H9 (cell line): ENCODE results near the gene CFAP46. TPM values are rescaled to one million over a fixed set of nuclear protein-coding genes. Genes with fewer than 3 reads are reported as not detected.

Experiments
- DNase-seq: peaks from one replicate; pipeline ENCODE4 v3.0.0-alpha.2; 2017
- H2AFZ ChIP-seq: one replicate; pipeline ENCODE4 v1.6.1; 2013; ENCODE audit warnings: mild to moderate bottlenecking, low read length, control low read depth, moderate library complexity
- H2AK5ac ChIP-seq: 2 replicates; pipeline ENCODE4 v1.6.1; 2013; ENCODE audit warnings: low read length, control low read depth, mixed read lengths; ENCODE audit not compliant: insufficient read length
- H2BK120ac ChIP-seq: one replicate; pipeline ENCODE4 v1.6.1; 2013; ENCODE audit warnings: low read depth, mild to moderate bottlenecking, low read length, control low read depth, inconsistent platforms; ENCODE audit not compliant: poor library complexity, severe bottlenecking
- H2BK12ac ChIP-seq: 2 replicates; pipeline ENCODE4 v1.6.1; 2013; ENCODE audit warnings: low read length, control low read depth, mixed read lengths, low read depth; ENCODE audit not compliant: insufficient read length
- H2BK15ac ChIP-seq: 2 replicates; pipeline ENCODE4 v1.6.1; 2013; ENCODE audit warnings: low read depth, low read length, control low read depth
- H2BK20ac ChIP-seq: one replicate; pipeline ENCODE4 v1.6.1; 2013; ENCODE audit warnings: low read depth, mild to moderate bottlenecking, low read length, control low read depth, inconsistent platforms; ENCODE audit not compliant: poor library complexity, severe bottlenecking
- H2BK5ac ChIP-seq: 2 replicates; pipeline ENCODE4 v1.6.1; 2013; ENCODE audit warnings: low read length, control low read depth, mixed read lengths; ENCODE audit not compliant: insufficient read length
- H3K14ac ChIP-seq: 2 replicates; pipeline ENCODE4 v1.6.1; 2013; ENCODE audit warnings: low read length, control low read depth; ENCODE audit not compliant: insufficient read depth
- H3K18ac ChIP-seq: 2 replicates; pipeline ENCODE4 v1.6.1; 2013; ENCODE audit warnings: low read depth, mild to moderate bottlenecking, mixed read lengths, low read length, control low read depth; ENCODE audit not compliant: insufficient read length
- H3K23ac ChIP-seq: 2 replicates; pipeline ENCODE4 v1.6.1; 2013; ENCODE audit warnings: low read length, control low read depth, mixed read lengths, low read depth; ENCODE audit not compliant: insufficient read length
- H3K23me2 ChIP-seq: 2 replicates; pipeline ENCODE4 v1.6.1; 2013; ENCODE audit warnings: low read depth, mild to moderate bottlenecking, mixed read lengths, low read length, control low read depth; ENCODE audit not compliant: insufficient read length, poor library complexity, severe bottlenecking
- H3K27ac ChIP-seq: 2 replicates; pipeline ENCODE4 v1.5.1; 2013; ENCODE audit warnings: low read length, control low read depth, mixed read lengths, low read depth; ENCODE audit not compliant: insufficient read length
- H3K27me3 ChIP-seq: 2 replicates; pipeline ENCODE4 v1.6.1; 2013; ENCODE audit warnings: low read length, control low read depth, inconsistent platforms; ENCODE audit not compliant: insufficient read depth
- H3K4ac ChIP-seq: 2 replicates; pipeline ENCODE4 v1.6.1; 2013; ENCODE audit warnings: low read depth, mild to moderate bottlenecking, control low read depth, inconsistent platforms, low read length, moderate library complexity
- H3K4me1 ChIP-seq: 2 replicates; pipeline ENCODE4 v1.6.1; 2013; ENCODE audit warnings: low read length, control low read depth, inconsistent platforms; ENCODE audit not compliant: insufficient read depth
- H3K4me2 ChIP-seq: 2 replicates; pipeline ENCODE4 v1.6.1; 2013; ENCODE audit warnings: low read length, control low read depth, mixed read lengths; ENCODE audit not compliant: insufficient read length, insufficient read depth
- H3K56ac ChIP-seq: 2 replicates; pipeline ENCODE4 v1.6.1; 2013; ENCODE audit warnings: low read depth, mild to moderate bottlenecking, mixed read lengths, low read length, control low read depth; ENCODE audit not compliant: insufficient read length
- H3K79me1 ChIP-seq: 2 replicates; pipeline ENCODE4 v1.6.1; 2013; ENCODE audit warnings: low read depth, mild to moderate bottlenecking, moderate library complexity, low read length, control low read depth, inconsistent platforms; ENCODE audit not compliant: insufficient read depth, poor library complexity, severe bottlenecking
- H3K79me2 ChIP-seq: 2 replicates; pipeline ENCODE4 v1.6.1; 2013; ENCODE audit warnings: low read length, control low read depth, inconsistent platforms; ENCODE audit not compliant: insufficient read depth
- H3K9ac ChIP-seq: 2 replicates; pipeline ENCODE4 v1.6.1; 2013; ENCODE audit warnings: low read length, control low read depth, mixed read lengths; ENCODE audit not compliant: insufficient read length; ENCODE audit errors: extremely low read depth
- H3K9me3 ChIP-seq: one replicate; pipeline ENCODE4 v1.6.1; 2013; ENCODE audit warnings: low read depth, low read length, inconsistent platforms; ENCODE audit not compliant: control insufficient read depth
- H3T11ph ChIP-seq: one replicate; pipeline ENCODE4 v1.6.1; 2013; ENCODE audit warnings: mild to moderate bottlenecking, low read length, control low read depth, inconsistent platforms
- H4K20me1 ChIP-seq: one replicate; pipeline ENCODE4 v1.6.1; 2013; ENCODE audit not compliant: control insufficient read depth, insufficient read length, insufficient read depth
- H4K5ac ChIP-seq: 2 replicates; pipeline ENCODE4 v1.6.1; 2013; ENCODE audit warnings: low read depth, mild to moderate bottlenecking, mixed read lengths, low read length, control low read depth; ENCODE audit not compliant: insufficient read length
- H4K8ac ChIP-seq: replicated peaks from 2 replicates; pipeline ENCODE4 v1.6.1; 2013; ENCODE audit warnings: low read length, control low read depth, mixed read lengths, low read depth; ENCODE audit not compliant: insufficient read length
- H4K91ac ChIP-seq: 2 replicates; pipeline ENCODE4 v1.6.1; 2013; ENCODE audit warnings: low read depth, mild to moderate bottlenecking, moderate library complexity, mixed read lengths, low read length, control low read depth; ENCODE audit not compliant: insufficient read length
- H3K27ac Mint-ChIP-seq, 3 experiments: 2 replicates in 2 of 3; 3 replicates in 1 of 3; pipeline ENCODE4 v1.8.0; 2020 to 2021; ENCODE audit warnings: mixed read lengths in 3 of 3, mild to moderate bottlenecking in 1 of 3, moderate library complexity in 1 of 3
- H3K27me3 Mint-ChIP-seq: 2 replicates; pipeline ENCODE4 v1.8.0; 2021; ENCODE audit warnings: low read depth, mild to moderate bottlenecking, moderate library complexity, mixed read lengths
- H3K36me3 Mint-ChIP-seq, 3 experiments: 2 replicates in 2 of 3; 3 replicates in 1 of 3; pipeline ENCODE4 v1.8.0; 2020 to 2021; ENCODE audit warnings: low read depth in 3 of 3, mixed read lengths in 3 of 3; ENCODE audit not compliant: insufficient read depth in 1 of 3
- H3K4me1 Mint-ChIP-seq, 2 experiments: 2 replicates each; pipeline ENCODE4 v1.8.0; 2020; ENCODE audit warnings: mixed read lengths in 2 of 2
- H3K4me3 Mint-ChIP-seq, 2 experiments: 2 replicates in 1 of 2; 3 replicates in 1 of 2; pipeline ENCODE4 v1.8.0; 2020 to 2021; ENCODE audit warnings: mild to moderate bottlenecking in 2 of 2, mixed read lengths in 2 of 2, moderate library complexity in 1 of 2
- H3K9me3 Mint-ChIP-seq, 2 experiments: 2 replicates in 1 of 2; 3 replicates in 1 of 2; pipeline ENCODE4 v1.8.0; 2020; ENCODE audit warnings: mild to moderate bottlenecking in 2 of 2, mixed read lengths in 2 of 2, moderate library complexity in 1 of 2
- CTCF ChIP-seq: fragments of 200-600 bp; sonication (generic); conservative IDR thresholded peaks from 3 replicates; pipeline ENCODE4 v1.8.0; 2021; ENCODE audit warnings: antibody characterized with exemption, mild to moderate bottlenecking
- WGBS: extraction: QIAGEN DNeasy Blood & Tissue Kit; methylation state at CpG from one replicate; pipeline ENCODE4 v1.1.7; 2013; ENCODE audit warnings: missing lambda C conversion rate, low lambda C conversion rate, mixed read lengths; ENCODE audit not compliant: insufficient read length; ENCODE audit errors: extremely low coverage; 5-methylcytosine and 5-hydroxymethylcytosine counted together
- long read RNA-seq: library from polyadenylated mRNA; unstranded; transcript quantifications from one replicate; pipeline ENCODE4 v2.0.0, GENCODE V29; 2020
- total RNA-seq: library from RNA; stranded (reverse); gene quantifications from 2 replicates; pipeline ENCODE4 v1.2.1, GENCODE V29; 2021

Gene CFAP46
- total RNA-seq = 2.9 and 3.1 TPM in 2 replicates
- long read RNA-seq, transcript CFAP46-206 (6 exons, 1,156 nt) = major isoform, 7 of 17 reads
- long read RNA-seq, partial matches to known transcripts = 3 of 17 reads
- long read RNA-seq, other reads (novel, unspliced or antisense) = 6 of 17 reads

- DNase-seq = peak; percentile 78
- no peak within 1 kb of the TSS; the same call in 1 of the 2 replicates for H2BK15ac ChIP-seq
- H3K79me1 ChIP-seq = no peaks in the 10 kb centered on the region
- H2BK12ac ChIP-seq = no peak within 1 kb of the TSS
- no peak within 1 kb of the TSS for H3K27ac ChIP-seq
- no peak within 1 kb of the TSS for H3K23ac ChIP-seq
- H4K5ac ChIP-seq = no peak within 1 kb of the TSS
- no peaks in the 10 kb centered on the region; a peak in 1 of 7 replicates for H3K36me3 Mint-ChIP-seq
- peak within 1 kb of the TSS; percentile 71 for H3K4me2 ChIP-seq
- no peaks in the 10 kb centered on the region for H3K23me2 ChIP-seq
- no peak within 1 kb of the TSS for H4K8ac ChIP-seq
- no peaks in the 10 kb centered on the region for H3K9me3 Mint-ChIP-seq
- no peak within 1 kb of the TSS for H2AFZ ChIP-seq
- no peak within 1 kb of the TSS for H2BK120ac ChIP-seq
- no peak within 1 kb of the TSS for H3T11ph ChIP-seq
- H3K4me1 ChIP-seq = no peaks in the 10 kb centered on the region
- no peak within 1 kb of the TSS for H3K4ac ChIP-seq
- no peak within 1 kb of the TSS for H4K91ac ChIP-seq
- H2AK5ac ChIP-seq = no peak within 1 kb of the TSS
- H3K18ac ChIP-seq = no peak within 1 kb of the TSS
- no peak within 1 kb of the TSS for H3K27ac Mint-ChIP-seq
- no CpG with 5 or more reads among the region's 90 CpGs for WGBS
- no peak within 1 kb of the TSS; the same call in 1 of the 2 replicates for H3K14ac ChIP-seq
- no peaks in the 10 kb centered on the region for H3K27me3 ChIP-seq
- no peaks in the 10 kb centered on the region for H4K20me1 ChIP-seq
- peak; percentile 19; the same call in 1 of the 3 replicates for TF ChIP-seq CTCF
- no peak within 1 kb of the TSS for H2BK20ac ChIP-seq
- H3K56ac ChIP-seq = no peak within 1 kb of the TSS
- peak within 1 kb of the TSS; percentile 64 to 86 for H3K4me3 Mint-ChIP-seq
- H3K79me2 ChIP-seq = no peaks in the 10 kb centered on the region
- no peak within 1 kb of the TSS for H2BK5ac ChIP-seq
- H3K9me3 ChIP-seq = no peaks in the 10 kb centered on the region
- no peak within 1 kb of the TSS for H3K9ac ChIP-seq
- peaks cover 8 to 13% of the 10 kb centered on the region in 2 experiments for H3K4me1 Mint-ChIP-seq
- H3K27me3 Mint-ChIP-seq = peaks cover 25% of the 10 kb centered on the region
Measured at GRCh38 chr10:132942101-132943057, at the start of gene CFAP46. CFAP46 (minus strand) TSS chr10:132942570; CDS start chr10:132942484, 86 bp downstream.
